Endothelial cell (in vitro differentiated cells): ENCODE data around the gene PLPPR3. TPM values are rescaled to one million over a fixed set of nuclear protein-coding genes. Genes with fewer than 3 reads are reported as not detected.
A peak's percentile ranks its signal among the peaks of the same experiment; 100 is the strongest.

Experiments used
- DNase-seq: peaks from one replicate; pipeline ENCODE4 v3.0.0; 2021; ENCODE audit warnings: low spot score
- H3K27ac Mint-ChIP-seq: one replicate; pipeline ENCODE4 v1.8.0; 2021; ENCODE audit warnings: mixed read lengths, inconsistent platforms; ENCODE audit not compliant: unreplicated experiment
- H3K27me3 Mint-ChIP-seq: one replicate; pipeline ENCODE4 v1.8.0; 2021; ENCODE audit warnings: mild to moderate bottlenecking, moderate library complexity, mixed read lengths, inconsistent platforms; ENCODE audit not compliant: unreplicated experiment
- H3K36me3 Mint-ChIP-seq: one replicate; pipeline ENCODE4 v1.8.0; 2021; ENCODE audit warnings: mild to moderate bottlenecking, low read depth, mixed read lengths, inconsistent platforms; ENCODE audit not compliant: unreplicated experiment
- H3K4me1 Mint-ChIP-seq: one replicate; pipeline ENCODE4 v1.8.0; 2021; ENCODE audit warnings: mild to moderate bottlenecking, mixed read lengths, inconsistent platforms; ENCODE audit not compliant: unreplicated experiment
- H3K4me3 Mint-ChIP-seq: one replicate; pipeline ENCODE4 v1.8.0; 2021; ENCODE audit warnings: mild to moderate bottlenecking, mixed read lengths, inconsistent platforms; ENCODE audit not compliant: unreplicated experiment
- H3K9me3 Mint-ChIP-seq: one replicate; pipeline ENCODE4 v1.8.0; 2021; ENCODE audit warnings: mixed read lengths, inconsistent platforms; ENCODE audit not compliant: unreplicated experiment
- total RNA-seq: library from RNA; stranded (reverse); fragmentation: NEBNext Ultra II Directional; extraction: Animal tissue kit (Norgen Biotek cat#: 25700); gene quantifications from one replicate; pipeline ENCODE4 v1.2.1, GENCODE V29; 2021; ENCODE audit not compliant: unreplicated experiment
- TF ChIP-seq, protein P1 (sequence below): fragments of 200-600 bp; sonication (generic); IDR thresholded peaks from one replicate; pipeline ENCODE4 v1.5.0; 2021; ENCODE audit warnings: antibody characterized with exemption; ENCODE audit not compliant: unreplicated experiment

PLPPR3 gene
- total RNA-seq, 1 donor from 2014 or later: 17.6 TPM

- Mint-ChIP-seq H3K27me3 (peaks cover 32% of the 10 kb centered on the region), H3K4me1 (peaks cover 8% of the 10 kb centered on the region), H3K36me3 (peaks cover 36% of the 10 kb centered on the region), H3K27ac (no peak overlapping the region), H3K9me3 (no peaks in the 10 kb centered on the region), H3K4me3 (peak overlapping the region; percentile 81)
- TF ChIP-seq, protein P1, sequence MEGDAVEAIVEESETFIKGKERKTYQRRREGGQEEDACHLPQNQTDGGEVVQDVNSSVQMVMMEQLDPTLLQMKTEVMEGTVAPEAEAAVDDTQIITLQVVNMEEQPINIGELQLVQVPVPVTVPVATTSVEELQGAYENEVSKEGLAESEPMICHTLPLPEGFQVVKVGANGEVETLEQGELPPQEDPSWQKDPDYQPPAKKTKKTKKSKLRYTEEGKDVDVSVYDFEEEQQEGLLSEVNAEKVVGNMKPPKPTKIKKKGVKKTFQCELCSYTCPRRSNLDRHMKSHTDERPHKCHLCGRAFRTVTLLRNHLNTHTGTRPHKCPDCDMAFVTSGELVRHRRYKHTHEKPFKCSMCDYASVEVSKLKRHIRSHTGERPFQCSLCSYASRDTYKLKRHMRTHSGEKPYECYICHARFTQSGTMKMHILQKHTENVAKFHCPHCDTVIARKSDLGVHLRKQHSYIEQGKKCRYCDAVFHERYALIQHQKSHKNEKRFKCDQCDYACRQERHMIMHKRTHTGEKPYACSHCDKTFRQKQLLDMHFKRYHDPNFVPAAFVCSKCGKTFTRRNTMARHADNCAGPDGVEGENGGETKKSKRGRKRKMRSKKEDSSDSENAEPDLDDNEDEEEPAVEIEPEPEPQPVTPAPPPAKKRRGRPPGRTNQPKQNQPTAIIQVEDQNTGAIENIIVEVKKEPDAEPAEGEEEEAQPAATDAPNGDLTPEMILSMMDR: no peak
- DNase-seq: no peak
These were observed 8.3 kb downstream of the PLPPR3 start for GRCh38 chr19:813219-814151.

GRCh38 chr19:812747-813218 lies 9.0 kb downstream of the PLPPR3 start:
- Mint-ChIP-seq H3K27me3 (peaks cover 34% of the 10 kb centered on the region), H3K4me1 (peaks cover 9% of the 10 kb centered on the region), H3K4me3 (no peak overlapping the region), H3K36me3 (peaks cover 39% of the 10 kb centered on the region), H3K27ac (no peak overlapping the region), H3K9me3 (no peaks in the 10 kb centered on the region)
- no peak for DNase-seq
- TF ChIP-seq, protein P1: no peak

- Mint-ChIP-seq H3K27ac (no peak overlapping the region), H3K27me3 (peaks cover 38% of the 10 kb centered on the region), H3K36me3 (peaks cover 41% of the 10 kb centered on the region), H3K9me3 (no peaks in the 10 kb centered on the region), H3K4me3 (no peak overlapping the region), H3K4me1 (peaks cover 15% of the 10 kb centered on the region)
- TF ChIP-seq, protein P1: no peak
- no peak for DNase-seq
These were observed 9.6 kb downstream of the PLPPR3 start for GRCh38 chr19:812049-812746.

DNA sequence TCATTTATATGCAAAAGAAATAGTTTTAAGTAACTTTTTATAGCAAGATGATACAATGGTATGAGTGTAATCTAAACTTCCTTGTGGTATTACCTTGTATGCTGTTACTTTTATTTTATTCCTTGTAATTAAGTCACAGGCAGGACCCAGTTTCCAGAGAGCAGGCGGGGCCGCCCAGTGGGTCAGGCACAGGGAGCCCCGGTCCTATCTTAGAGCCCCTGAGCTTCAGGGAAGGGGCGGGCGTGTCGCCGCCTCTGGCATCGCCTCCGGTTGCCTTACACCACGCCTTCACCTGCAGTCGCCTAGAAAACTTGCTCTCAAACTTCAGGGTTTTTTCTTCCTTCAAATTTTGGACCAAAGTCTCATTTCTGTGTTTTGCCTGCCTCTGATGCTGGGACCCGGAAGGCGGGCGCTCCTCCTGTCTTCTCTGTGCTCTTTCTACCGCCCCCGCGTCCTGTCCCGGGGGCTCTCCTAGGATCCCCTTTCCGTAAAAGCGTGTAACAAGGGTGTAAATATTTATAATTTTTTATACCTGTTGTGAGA lies 10.2 kb downstream of the PLPPR3 start:
- no peak for DNase-seq
- Mint-ChIP-seq H3K4me3 (no peak overlapping the region), H3K4me1 (peaks cover 15% of the 10 kb centered on the region), H3K9me3 (no peaks in the 10 kb centered on the region), H3K36me3 (peaks cover 42% of the 10 kb centered on the region), H3K27me3 (peaks cover 35% of the 10 kb centered on the region), H3K27ac (peak overlapping the region; percentile 9)
- TF ChIP-seq, protein P1: no peak
